Progenitor cell of endocrine pancreas (in vitro differentiated cells): Measurements from ENCODE around the gene SEMA3G. TPM values are rescaled to one million over a fixed set of nuclear protein-coding genes. Genes with fewer than 3 reads are reported as not detected.

Source experiments
- DNase-seq: peaks from one replicate; pipeline ENCODE4 v3.0.0; 2021; ENCODE audit warnings: low spot score; ENCODE audit not compliant: unreplicated experiment
- H3K27ac Mint-ChIP-seq: 2 replicates; pipeline ENCODE4 v1.8.0; 2021; ENCODE audit warnings: mild to moderate bottlenecking, moderate library complexity, mixed read lengths
- H3K27me3 Mint-ChIP-seq: 2 replicates; pipeline ENCODE4 v1.8.0; 2021; ENCODE audit warnings: mixed read lengths
- H3K36me3 Mint-ChIP-seq: 2 replicates; pipeline ENCODE4 v1.8.0; 2022; ENCODE audit warnings: mixed read lengths; ENCODE audit not compliant: insufficient read depth
- H3K4me1 Mint-ChIP-seq: 2 replicates; pipeline ENCODE4 v1.8.0; 2021; ENCODE audit warnings: low read depth, mixed read lengths
- H3K4me3 Mint-ChIP-seq: 2 replicates; pipeline ENCODE4 v1.8.0; 2021; ENCODE audit warnings: low read depth, mild to moderate bottlenecking, moderate library complexity, mixed read lengths
- H3K9me3 Mint-ChIP-seq: 2 replicates; pipeline ENCODE4 v1.8.0; 2021; ENCODE audit warnings: low read depth, mixed read lengths
- CTCF ChIP-seq: fragments of 200-600 bp; sonication (generic); IDR thresholded peaks from one replicate; pipeline ENCODE4 v1.5.0; 2021; ENCODE audit warnings: antibody characterized with exemption, mild to moderate bottlenecking; ENCODE audit not compliant: unreplicated experiment
- total RNA-seq: library from RNA; stranded (reverse); gene quantifications from 2 replicates; pipeline ENCODE4 v1.2.1, GENCODE V29; 2021

Gene SEMA3G
- total RNA-seq, 1 donor from 2014 or later, result 0.79 TPM

- Mint-ChIP-seq H3K27ac (no peak overlapping the region), H3K27me3 (no peaks in the 10 kb centered on the region), H3K4me3 (no peak overlapping the region), H3K4me1 (no peaks in the 10 kb centered on the region), H3K9me3 (no peaks in the 10 kb centered on the region), H3K36me3 (no peaks in the 10 kb centered on the region)
- TF ChIP-seq CTCF, result no peak
- DNase-seq, result no peak
Observed at GRCh38 chr3:52396011-52396906, 48.6 kb downstream of the SEMA3G start.

- DNase-seq, result no peak
- Mint-ChIP-seq H3K27ac (no peak overlapping the region), H3K36me3 (no peaks in the 10 kb centered on the region)
Observed at GRCh38 chr3:52395503-52395865, 49.4 kb downstream of the SEMA3G start.

GRCh38 chr3:52394751-52395502, 50.0 kb downstream of the SEMA3G start:
- Mint-ChIP-seq H3K36me3 (no peaks in the 10 kb centered on the region), H3K27me3 (no peaks in the 10 kb centered on the region), H3K27ac (no peak overlapping the region), H3K9me3 (no peaks in the 10 kb centered on the region), H3K4me3 (no peak overlapping the region), H3K4me1 (no peaks in the 10 kb centered on the region)
- no peak for DNase-seq
- TF ChIP-seq CTCF, result no peak

More at GRCh38 chr3:52395503-52395865, 49.4 kb downstream of the SEMA3G start:
- Mint-ChIP-seq H3K9me3 (no peaks in the 10 kb centered on the region), H3K27me3 (no peaks in the 10 kb centered on the region), H3K4me1 (no peaks in the 10 kb centered on the region), H3K4me3 (no peak overlapping the region)
- TF ChIP-seq CTCF, result no peak

- Mint-ChIP-seq H3K27ac (no peak overlapping the region), H3K4me3 (no peak overlapping the region), H3K36me3 (no peaks in the 10 kb centered on the region), H3K4me1 (no peaks in the 10 kb centered on the region), H3K9me3 (no peaks in the 10 kb centered on the region), H3K27me3 (no peaks in the 10 kb centered on the region)
- TF ChIP-seq CTCF, result no peak
- DNase-seq, result no peak
Observed at GRCh38 chr3:52393959-52394670, 50.8 kb downstream of the SEMA3G start.
